ENCODE measurements around the gene CACNA2D2. TPM values are rescaled to one million over a fixed set of nuclear protein-coding genes. Genes with fewer than 3 reads are reported as not detected.

The CACNA2D2 gene
- total and polyA plus RNA-seq, 7 donors = 0.14 to 1.6 (median 0.83) TPM

- intact Hi-C loops (cut with DNase I) = no loop called here
- no peak for ATAC-seq
Measured at GRCh38 chr3:50533807-50534461, 30.5 kb upstream of the CACNA2D2 start.

GRCh38 chr3:50533316-50533715 is 29.9 kb upstream of the CACNA2D2 start:
- Histone ChIP-seq H3K4me3 (no peak overlapping the region), H3K9me3 (no peaks in the 10 kb centered on the region), H3K27ac (no peak overlapping the region), H3K36me3 (ENCODE audit: insufficient read depth in 1 of 2, low read depth in 1 of 2) (no peaks in the 10 kb centered on the region), H3K27me3 (ENCODE audit: insufficient read depth in 3 of 3, low read length in 2 of 3) (peaks cover 0 to 3% (median 3%) of the 10 kb centered on the region in 3 donors), H3K4me1 (no peaks in the 10 kb centered on the region)
- no peak for DNase-seq
- intact Hi-C loops (cut with DNase I) = no loop called here
- TF ChIP-seq CTCF (IDR thresholded peaks at IDR 0.05) = no peak
- no peak for ATAC-seq
- WGBS, 3 donors = 84 to 88% (median 88%) methylated on average over 13 of the region's 13 CpGs

More at GRCh38 chr3:50533807-50534461, 30.5 kb upstream of the CACNA2D2 start:
- Histone ChIP-seq H3K9me3 (no peaks in the 10 kb centered on the region), H3K27me3 (ENCODE audit: insufficient read depth in 3 of 3, low read length in 2 of 3) (peaks cover 0 to 3% (median 3%) of the 10 kb centered on the region in 3 donors), H3K4me3 (no peak overlapping the region), H3K36me3 (ENCODE audit: insufficient read depth in 1 of 2, low read depth in 1 of 2) (no peaks in the 10 kb centered on the region), H3K27ac (no peak overlapping the region), H3K4me1 (no peaks in the 10 kb centered on the region)
- 62 to 67% (median 62%) methylated on average over 8 to 9 of the region's 9 CpGs for WGBS, 3 donors
- TF ChIP-seq CTCF (IDR thresholded peaks at IDR 0.05) = no peak
- DNase-seq = no peak

- Histone ChIP-seq H3K36me3 (ENCODE audit: insufficient read depth in 1 of 2, low read depth in 1 of 2) (no peaks in the 10 kb centered on the region), H3K4me1 (no peaks in the 10 kb centered on the region), H3K4me3 (no peak overlapping the region), H3K27ac (no peak overlapping the region), H3K9me3 (no peaks in the 10 kb centered on the region), H3K27me3 (ENCODE audit: insufficient read depth in 3 of 3, low read length in 2 of 3) (peaks cover 0 to 3% (median 3%) of the 10 kb centered on the region in 3 donors)
- TF ChIP-seq CTCF (IDR thresholded peaks at IDR 0.05) = no peak
- 80 to 85% (median 85%) methylated on average over 9 of the region's 9 CpGs for WGBS, 3 donors
- DNase-seq (no peak), ATAC-seq (no peak)
- intact Hi-C loops (cut with DNase I) = no loop called here
Measured at GRCh38 chr3:50532062-50532705, 28.8 kb upstream of the CACNA2D2 start.

GRCh38 chr3:50531201-50531600 is 27.8 kb upstream of the CACNA2D2 start:
- H3K4me3 ChIP-seq = no peak overlapping the region
- no peak for TF ChIP-seq CTCF (IDR thresholded peaks at IDR 0.05)
- H3K9me3 ChIP-seq = no peaks in the 10 kb centered on the region
- WGBS, 3 donors = 92 to 95% (median 94%) methylated on average over 4 of the region's 4 CpGs
- no peaks in the 10 kb centered on the region for H3K36me3 ChIP-seq (ENCODE audit: insufficient read depth in 1 of 2, low read depth in 1 of 2)
- no peaks in the 10 kb centered on the region for H3K4me1 ChIP-seq
- peaks cover 0 to 3% (median 3%) of the 10 kb centered on the region in 3 donors for H3K27me3 ChIP-seq (ENCODE audit: insufficient read depth in 3 of 3, low read length in 2 of 3)
- H3K27ac ChIP-seq = no peak overlapping the region
- ATAC-seq (no peak), DNase-seq (no peak)
- intact Hi-C loops (cut with DNase I) = no loop called here

All from psoas muscle (tissue), 8 donors.